Mesendoderm (in vitro differentiated cells): ENCODE measurements around the gene LGR6.
A peak's percentile ranks its signal among the peaks of the same experiment; 100 is the strongest.

ENCODE experiments used
- DNase-seq: peaks from one replicate; pipeline ENCODE4 v3.0.0; 2013
- H2AK5ac ChIP-seq: 2 replicates; pipeline ENCODE4 v1.6.1; 2013; ENCODE audit warnings: low read length, inconsistent platforms
- H2BK120ac ChIP-seq: 2 replicates; pipeline ENCODE4 v1.6.1; 2013; ENCODE audit warnings: low read depth, mild to moderate bottlenecking, low read length, moderate library complexity, mixed read lengths
- H2BK15ac ChIP-seq: replicated peaks from 2 replicates; pipeline ENCODE4 v1.6.1; 2013; ENCODE audit warnings: low read depth, mild to moderate bottlenecking, moderate library complexity
- H2BK5ac ChIP-seq: 2 replicates; pipeline ENCODE4 v1.6.1; 2013; ENCODE audit warnings: low read length, inconsistent platforms
- H3K18ac ChIP-seq: 2 replicates; pipeline ENCODE4 v1.6.1; 2013; ENCODE audit warnings: mild to moderate bottlenecking, low read length, mixed read lengths
- H3K23ac ChIP-seq: one replicate; pipeline ENCODE4 v1.6.1; 2013; ENCODE audit warnings: low read length
- H3K27ac ChIP-seq: 2 replicates; pipeline ENCODE4 v1.5.1; 2013; ENCODE audit warnings: low read depth, mild to moderate bottlenecking, inconsistent platforms, low read length, moderate library complexity
- H3K27me3 ChIP-seq: 2 replicates; pipeline ENCODE4 v1.6.1; 2013; ENCODE audit warnings: low read length, control low read depth, mild to moderate bottlenecking, inconsistent platforms; ENCODE audit not compliant: insufficient read depth, poor library complexity
- H3K36me3 ChIP-seq: 2 replicates; pipeline ENCODE4 v1.6.1; 2013; ENCODE audit warnings: low read length, inconsistent platforms; ENCODE audit not compliant: control insufficient read depth, insufficient read depth
- H3K4ac ChIP-seq: one replicate; pipeline ENCODE4 v1.6.1; 2013; ENCODE audit warnings: low read depth, mild to moderate bottlenecking, low read length, moderate library complexity
- H3K4me1 ChIP-seq: 2 replicates; pipeline ENCODE4 v1.6.1; 2013; ENCODE audit warnings: low read depth, low read length, inconsistent platforms; ENCODE audit not compliant: control insufficient read depth
- H3K4me2 ChIP-seq: 2 replicates; pipeline ENCODE4 v1.6.1; 2013; ENCODE audit warnings: low read length
- H3K4me3 ChIP-seq: 2 replicates; pipeline ENCODE4 v1.5.1; 2013; ENCODE audit warnings: mild to moderate bottlenecking, low read length
- H3K56ac ChIP-seq: one replicate; pipeline ENCODE4 v1.6.1; 2013; ENCODE audit warnings: low read length
- H3K79me1 ChIP-seq: 2 replicates; pipeline ENCODE4 v1.6.1; 2013; ENCODE audit warnings: low read length, inconsistent platforms
- H3K79me2 ChIP-seq: 2 replicates; pipeline ENCODE4 v1.6.1; 2013; ENCODE audit warnings: mild to moderate bottlenecking, low read length; ENCODE audit not compliant: control insufficient read depth, insufficient read depth
- H3K9ac ChIP-seq: 2 replicates; pipeline ENCODE4 v1.6.1; 2013; ENCODE audit warnings: low read length, inconsistent platforms
- H4K5ac ChIP-seq: one replicate; pipeline ENCODE4 v1.6.1; 2013; ENCODE audit warnings: low read length
- H4K8ac ChIP-seq: one replicate; pipeline ENCODE4 v1.6.1; 2013; ENCODE audit warnings: low read depth, mild to moderate bottlenecking, control low read depth, low read length, moderate library complexity
- WGBS: extraction: QIAGEN DNeasy Blood & Tissue Kit; methylation state at CpG from one replicate; pipeline ENCODE4 v1.1.7; 2013; ENCODE audit warnings: low lambda C conversion rate, missing lambda C conversion rate; ENCODE audit not compliant: insufficient coverage; ENCODE audit errors: extremely low coverage; 5-methylcytosine and 5-hydroxymethylcytosine counted together

The LGR6 gene

DNA sequence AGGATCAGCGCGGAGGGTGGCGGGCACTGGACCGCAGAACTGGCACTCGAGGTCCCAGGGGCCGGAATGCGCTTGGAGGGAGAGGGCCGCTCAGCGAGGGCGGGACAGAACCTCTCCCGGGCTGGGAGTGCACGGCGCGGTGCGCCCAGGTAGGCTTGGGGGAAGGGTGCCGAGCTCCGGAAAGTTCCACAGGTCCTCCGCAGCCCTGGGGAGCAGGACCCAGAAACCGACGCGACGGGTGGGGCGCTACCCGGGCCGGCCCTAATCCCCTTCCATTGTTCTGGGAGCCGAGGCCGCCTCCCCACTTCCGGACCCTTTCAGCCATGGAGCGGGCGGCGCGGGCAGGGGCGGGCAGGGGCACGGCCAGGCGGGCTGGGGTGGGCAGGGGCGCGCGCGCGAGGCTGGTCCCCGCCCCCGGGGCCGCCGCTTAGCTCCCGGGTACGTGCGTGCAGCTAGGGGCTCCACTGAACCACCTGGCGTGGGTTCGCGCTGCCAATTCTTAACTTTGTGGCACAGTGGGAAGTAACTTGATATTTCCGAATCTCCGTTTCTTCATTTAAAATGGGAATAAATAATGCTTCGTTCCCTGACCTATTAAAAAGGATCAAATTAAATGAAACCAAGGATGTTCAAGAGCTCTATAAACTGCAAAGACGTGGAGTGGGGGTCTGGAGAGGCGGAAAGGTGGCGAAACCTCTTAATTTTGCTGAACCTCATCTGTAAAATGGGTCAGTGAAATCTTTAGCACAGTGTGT, 20.7 kb downstream of the LGR6 start:
- Histone ChIP-seq H2BK120ac (no peak overlapping the region), H2AK5ac (no peak overlapping the region), H3K27me3 (no peaks in the 10 kb centered on the region), H3K4me3 (peak overlapping the region; percentile 2), H3K27ac (no peak overlapping the region), H3K4me2 (peak overlapping the region; percentile 21), H3K79me2 (no peaks in the 10 kb centered on the region), H3K36me3 (no peaks in the 10 kb centered on the region), H3K4ac (peak overlapping the region; percentile 38), H4K5ac (no peak overlapping the region), H3K18ac (peak overlapping the region; percentile 17), H4K8ac (no peak overlapping the region), H2BK15ac (no peak overlapping the region), H3K9ac (peak overlapping the region; percentile 48), H3K79me1 (no peaks in the 10 kb centered on the region), H3K4me1 (no peaks in the 10 kb centered on the region), H3K56ac (peak overlapping the region; percentile 75), H2BK5ac (no peak overlapping the region), H3K23ac (no peak overlapping the region)
- DNase-seq = no peak
- WGBS = no CpG with 5 or more reads among the region's 56 CpGs

DNA sequence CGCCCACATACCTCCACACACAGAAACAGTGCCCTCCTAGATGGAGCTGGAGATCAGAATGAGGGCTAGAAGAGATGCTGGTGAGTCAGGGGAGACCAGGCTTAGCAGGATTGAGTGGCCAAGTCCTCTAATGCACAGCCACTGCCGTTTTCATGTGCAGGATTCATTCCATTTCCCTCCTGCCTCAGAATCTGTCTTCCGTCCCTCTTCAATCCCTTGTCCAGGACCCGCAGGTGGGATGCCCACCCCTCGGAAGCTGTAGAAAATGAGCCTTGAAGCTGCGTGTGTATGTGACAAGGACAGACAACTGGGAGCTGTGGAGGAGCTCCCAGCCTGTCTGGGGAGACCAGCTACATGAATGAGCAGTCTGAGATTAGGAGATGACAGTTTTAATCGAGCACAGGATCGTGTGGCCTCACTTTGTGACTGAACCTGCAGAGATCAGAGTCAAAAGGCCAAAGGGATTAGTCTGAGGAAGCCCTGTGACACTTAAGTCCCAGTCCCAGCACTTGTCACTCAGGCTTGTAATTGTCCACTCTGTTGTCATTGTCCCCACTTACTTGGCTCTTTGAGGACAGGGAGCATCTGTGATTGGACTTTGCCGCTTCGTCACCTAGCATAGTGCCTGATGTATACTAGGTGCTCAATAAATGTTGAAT, 22.0 kb downstream of the LGR6 start:
- Histone ChIP-seq H2AK5ac (no peak overlapping the region), H3K56ac (no peak overlapping the region), H2BK120ac (no peak overlapping the region), H3K4me3 (no peak overlapping the region), H3K9ac (no peak overlapping the region), H3K27me3 (no peaks in the 10 kb centered on the region), H3K18ac (no peak overlapping the region), H2BK15ac (no peak overlapping the region), H4K8ac (no peak overlapping the region), H3K36me3 (no peaks in the 10 kb centered on the region), H3K23ac (no peak overlapping the region), H3K4ac (no peak overlapping the region), H3K4me2 (no peak overlapping the region), H4K5ac (no peak overlapping the region), H2BK5ac (no peak overlapping the region), H3K4me1 (no peaks in the 10 kb centered on the region), H3K79me2 (no peaks in the 10 kb centered on the region), H3K79me1 (no peaks in the 10 kb centered on the region), H3K27ac (no peak overlapping the region)
- no CpG with 5 or more reads among the region's 10 CpGs for WGBS
- DNase-seq = no peak

DNA sequence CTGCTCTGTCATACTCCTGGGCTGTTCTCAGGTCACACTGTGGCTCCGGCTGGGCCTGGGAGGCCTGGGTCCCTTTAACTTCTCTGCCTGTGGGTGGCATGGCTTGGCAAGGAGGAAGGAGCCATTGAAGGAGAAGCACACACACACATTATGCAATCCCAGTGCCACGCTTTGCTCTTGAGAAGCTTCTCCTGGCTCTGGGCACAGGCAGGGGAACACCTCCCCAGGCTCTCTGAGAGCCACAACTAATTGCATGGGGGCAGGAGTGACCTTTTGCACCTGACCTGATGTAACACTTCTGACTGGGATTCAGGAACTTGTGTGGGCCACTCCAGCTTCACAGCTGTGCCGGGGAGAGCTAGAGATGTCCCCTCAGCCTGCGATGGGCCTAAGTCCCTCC, 23.1 kb downstream of the LGR6 start:
- Histone ChIP-seq H2BK120ac (no peak overlapping the region), H2AK5ac (no peak overlapping the region), H4K5ac (no peak overlapping the region), H3K79me2 (no peaks in the 10 kb centered on the region), H3K9ac (no peak overlapping the region), H3K79me1 (no peaks in the 10 kb centered on the region), H3K4me2 (no peak overlapping the region), H3K23ac (no peak overlapping the region), H3K4me3 (no peak overlapping the region), H2BK5ac (no peak overlapping the region), H2BK15ac (no peak overlapping the region), H3K18ac (no peak overlapping the region), H3K27me3 (no peaks in the 10 kb centered on the region), H3K4me1 (no peaks in the 10 kb centered on the region), H3K4ac (no peak overlapping the region), H4K8ac (no peak overlapping the region), H3K27ac (no peak overlapping the region), H3K56ac (no peak overlapping the region), H3K36me3 (no peaks in the 10 kb centered on the region)
- WGBS = no CpG with 5 or more reads among the region's 4 CpGs
- DNase-seq = no peak

DNA sequence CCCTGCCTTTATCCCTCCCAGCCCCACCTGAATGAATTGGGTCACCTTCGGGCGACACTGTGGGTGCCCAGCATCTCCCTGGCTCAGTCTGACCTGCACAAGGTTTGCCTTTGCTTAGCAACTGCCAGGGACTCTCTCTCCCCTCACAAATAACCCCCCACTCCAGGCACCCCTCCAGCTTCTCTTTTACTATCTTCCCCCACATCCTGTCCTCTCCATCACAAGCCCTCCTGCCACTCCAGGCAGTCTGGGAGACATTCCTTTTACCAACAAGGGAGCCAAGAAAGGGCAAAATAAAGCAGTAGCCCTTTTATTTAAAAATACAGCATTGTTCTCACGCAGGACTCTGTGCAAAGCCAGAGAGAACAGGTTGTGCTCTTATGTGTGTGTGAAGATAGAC, 23.9 kb downstream of the LGR6 start:
- H2AK5ac ChIP-seq = no peak overlapping the region
- H3K18ac ChIP-seq = no peak overlapping the region
- H3K79me1 ChIP-seq = no peaks in the 10 kb centered on the region
- H3K27ac ChIP-seq = no peak overlapping the region
- no peaks in the 10 kb centered on the region for H3K4me1 ChIP-seq
- no peak overlapping the region for H3K4ac ChIP-seq
- no peak overlapping the region for H3K9ac ChIP-seq
- DNase-seq = no peak
- no peaks in the 10 kb centered on the region for H3K36me3 ChIP-seq
- H2BK5ac ChIP-seq = no peak overlapping the region
- H2BK15ac ChIP-seq = no peak overlapping the region
- no CpG with 5 or more reads among the region's 3 CpGs for WGBS
- H3K4me3 ChIP-seq = no peak overlapping the region
- no peaks in the 10 kb centered on the region for H3K27me3 ChIP-seq
- no peak overlapping the region for H3K4me2 ChIP-seq
- H4K5ac ChIP-seq = no peak overlapping the region
- no peak overlapping the region for H4K8ac ChIP-seq
- H3K56ac ChIP-seq = no peak overlapping the region
- H3K23ac ChIP-seq = no peak overlapping the region
- no peaks in the 10 kb centered on the region for H3K79me2 ChIP-seq
- H2BK120ac ChIP-seq = no peak overlapping the region

DNA sequence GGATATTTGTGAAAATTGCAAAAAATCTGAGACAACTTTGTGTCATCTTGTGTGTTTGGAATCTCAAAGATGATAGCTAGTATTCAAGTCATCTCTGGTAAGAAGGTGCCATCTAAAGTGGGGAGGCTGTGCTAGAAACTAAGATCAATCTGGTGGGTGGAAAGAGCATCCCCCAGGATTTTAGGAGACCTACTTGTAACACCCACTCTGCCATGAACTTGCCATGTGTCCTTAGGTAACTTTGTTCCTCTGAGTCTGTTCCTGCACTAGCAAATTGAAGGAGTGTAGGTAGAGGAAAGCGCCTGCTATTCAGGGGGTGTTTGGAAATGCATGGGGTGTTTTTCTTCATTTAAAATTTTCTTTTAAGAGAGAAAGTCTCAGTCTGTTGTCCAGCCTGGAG, 24.4 kb downstream of the LGR6 start:
- Histone ChIP-seq H4K5ac (no peak overlapping the region), H3K56ac (no peak overlapping the region), H2BK15ac (no peak overlapping the region), H3K27me3 (no peaks in the 10 kb centered on the region), H3K23ac (no peak overlapping the region), H3K36me3 (no peaks in the 10 kb centered on the region), H3K9ac (no peak overlapping the region), H3K4ac (no peak overlapping the region), H2BK5ac (no peak overlapping the region), H3K4me2 (no peak overlapping the region), H3K79me1 (no peaks in the 10 kb centered on the region), H3K4me1 (no peaks in the 10 kb centered on the region), H2AK5ac (no peak overlapping the region), H2BK120ac (no peak overlapping the region), H3K4me3 (no peak overlapping the region), H3K79me2 (no peaks in the 10 kb centered on the region), H3K27ac (no peak overlapping the region), H3K18ac (no peak overlapping the region), H4K8ac (no peak overlapping the region)
- no CpG with 5 or more reads among the region's 1 CpG for WGBS
- no peak for DNase-seq
